ENCODE measurements around the gene BPI. TPM values are rescaled to one million over a fixed set of nuclear protein-coding genes. Genes with fewer than 3 reads are reported as not detected.

Gene BPI
- total RNA-seq, 1 experiment from 2014 or later: not detected

- no peak for DNase-seq
- Histone ChIP-seq H2BK20ac (ENCODE audit: low read depth, low read length, poor library complexity, severe bottlenecking) (no peak overlapping the region), H3K79me1 (ENCODE audit: insufficient read depth, low read depth, low read length, poor library complexity, severe bottlenecking) (no peaks in the 10 kb centered on the region), H3K9me3 (ENCODE audit: control insufficient read depth, low read depth, low read length) (no peaks in the 10 kb centered on the region), H2AFZ (ENCODE audit: low read length) (no peak overlapping the region), H2BK15ac (ENCODE audit: low read depth, low read length) (no peak overlapping the region), H3K56ac (ENCODE audit: insufficient read length, low read depth, low read length) (no peak overlapping the region), H3T11ph (ENCODE audit: low read length) (no peak overlapping the region), H2BK120ac (ENCODE audit: low read depth, low read length, poor library complexity, severe bottlenecking) (no peak overlapping the region), H3K27ac (ENCODE audit: insufficient read length, low read depth, low read length) (no peak overlapping the region), H4K20me1 (ENCODE audit: control insufficient read depth, insufficient read depth, insufficient read length) (no peaks in the 10 kb centered on the region), H3K14ac (ENCODE audit: insufficient read depth, low read length) (0 out of 2 replicates have a peak overlapping the region, but pooled peaks have one; percentile 49), H3K79me2 (ENCODE audit: insufficient read depth, low read length) (no peaks in the 10 kb centered on the region), H3K4ac (ENCODE audit: low read depth, low read length) (no peak overlapping the region), H2BK5ac (ENCODE audit: insufficient read length, low read length) (no peak overlapping the region), H2AK5ac (ENCODE audit: insufficient read length, low read length) (no peak overlapping the region), H3K23me2 (ENCODE audit: insufficient read length, low read depth, low read length, poor library complexity, severe bottlenecking) (no peaks in the 10 kb centered on the region), H3K9ac (ENCODE audit: extremely low read depth, insufficient read length, low read length) (no peak overlapping the region), H2BK12ac (ENCODE audit: insufficient read length, low read depth, low read length) (peak overlapping the region; percentile 20), H4K8ac (replicated peaks; ENCODE audit: insufficient read length, low read depth, low read length) (no peak overlapping the region), H3K18ac (ENCODE audit: insufficient read length, low read depth, low read length) (no peak overlapping the region), H3K4me1 (ENCODE audit: insufficient read depth, low read length) (no peaks in the 10 kb centered on the region), H3K4me2 (ENCODE audit: insufficient read depth, insufficient read length, low read length) (no peak overlapping the region), H3K23ac (ENCODE audit: insufficient read length, low read depth, low read length) (no peak overlapping the region), H4K5ac (ENCODE audit: insufficient read length, low read depth, low read length) (no peak overlapping the region), H4K91ac (ENCODE audit: insufficient read length, low read depth, low read length) (no peak overlapping the region), H3K27me3 (ENCODE audit: insufficient read depth, low read length) (no peaks in the 10 kb centered on the region)
- H3K9me3 Mint-ChIP-seq: peaks cover 0 to 2% of the 10 kb centered on the region in 2 experiments; a peak in 1 of 5 replicates
- H3K27me3 Mint-ChIP-seq (ENCODE audit: low read depth): peaks cover 11% of the 10 kb centered on the region
- H3K4me1 Mint-ChIP-seq: peaks cover 16% of the 10 kb centered on the region in 2 experiments
- no CpG with 5 or more reads among the region's 7 CpGs for WGBS (ENCODE audit: extremely low coverage, insufficient read length, low lambda C conversion rate)
- H3K27ac Mint-ChIP-seq: no peak overlapping the region; a peak in 1 of 7 replicates
- TF ChIP-seq, protein P1, sequence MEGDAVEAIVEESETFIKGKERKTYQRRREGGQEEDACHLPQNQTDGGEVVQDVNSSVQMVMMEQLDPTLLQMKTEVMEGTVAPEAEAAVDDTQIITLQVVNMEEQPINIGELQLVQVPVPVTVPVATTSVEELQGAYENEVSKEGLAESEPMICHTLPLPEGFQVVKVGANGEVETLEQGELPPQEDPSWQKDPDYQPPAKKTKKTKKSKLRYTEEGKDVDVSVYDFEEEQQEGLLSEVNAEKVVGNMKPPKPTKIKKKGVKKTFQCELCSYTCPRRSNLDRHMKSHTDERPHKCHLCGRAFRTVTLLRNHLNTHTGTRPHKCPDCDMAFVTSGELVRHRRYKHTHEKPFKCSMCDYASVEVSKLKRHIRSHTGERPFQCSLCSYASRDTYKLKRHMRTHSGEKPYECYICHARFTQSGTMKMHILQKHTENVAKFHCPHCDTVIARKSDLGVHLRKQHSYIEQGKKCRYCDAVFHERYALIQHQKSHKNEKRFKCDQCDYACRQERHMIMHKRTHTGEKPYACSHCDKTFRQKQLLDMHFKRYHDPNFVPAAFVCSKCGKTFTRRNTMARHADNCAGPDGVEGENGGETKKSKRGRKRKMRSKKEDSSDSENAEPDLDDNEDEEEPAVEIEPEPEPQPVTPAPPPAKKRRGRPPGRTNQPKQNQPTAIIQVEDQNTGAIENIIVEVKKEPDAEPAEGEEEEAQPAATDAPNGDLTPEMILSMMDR (conservative IDR thresholded peaks at IDR 0.05): no peak
- no peaks in the 10 kb centered on the region; a peak in 1 of 7 replicates for H3K36me3 Mint-ChIP-seq (ENCODE audit: insufficient read depth in 1 of 3, low read depth in 3 of 3)
- no peak overlapping the region for H3K4me3 Mint-ChIP-seq
These were observed 69.4 kb downstream of the BPI start for GRCh38 chr20:38373231-38373867.
